OCI-LY1 (cell line): Measurements from ENCODE around the gene TWSG1.

Experiments
- EZH2 ChIP-seq: fragments of 200-600 bp; sonication (generic), shearing (Covaris generic); IDR thresholded peaks from 2 replicates; pipeline ENCODE4 v1.8.0; 2017; ENCODE audit warnings: borderline replicate concordance, mixed run types, mild to moderate bottlenecking, antibody characterized with exemption, low read length, moderate library complexity, mixed read lengths
- TF ChIP-seq, protein P1 (sequence below): fragments of 200-600 bp; sonication (generic), shearing (Covaris generic); IDR thresholded peaks from 2 replicates; pipeline ENCODE4 v1.5.1; 2017; ENCODE audit warnings: mild to moderate bottlenecking, antibody characterized with exemption, low read length, moderate library complexity, mixed read lengths

DNA sequence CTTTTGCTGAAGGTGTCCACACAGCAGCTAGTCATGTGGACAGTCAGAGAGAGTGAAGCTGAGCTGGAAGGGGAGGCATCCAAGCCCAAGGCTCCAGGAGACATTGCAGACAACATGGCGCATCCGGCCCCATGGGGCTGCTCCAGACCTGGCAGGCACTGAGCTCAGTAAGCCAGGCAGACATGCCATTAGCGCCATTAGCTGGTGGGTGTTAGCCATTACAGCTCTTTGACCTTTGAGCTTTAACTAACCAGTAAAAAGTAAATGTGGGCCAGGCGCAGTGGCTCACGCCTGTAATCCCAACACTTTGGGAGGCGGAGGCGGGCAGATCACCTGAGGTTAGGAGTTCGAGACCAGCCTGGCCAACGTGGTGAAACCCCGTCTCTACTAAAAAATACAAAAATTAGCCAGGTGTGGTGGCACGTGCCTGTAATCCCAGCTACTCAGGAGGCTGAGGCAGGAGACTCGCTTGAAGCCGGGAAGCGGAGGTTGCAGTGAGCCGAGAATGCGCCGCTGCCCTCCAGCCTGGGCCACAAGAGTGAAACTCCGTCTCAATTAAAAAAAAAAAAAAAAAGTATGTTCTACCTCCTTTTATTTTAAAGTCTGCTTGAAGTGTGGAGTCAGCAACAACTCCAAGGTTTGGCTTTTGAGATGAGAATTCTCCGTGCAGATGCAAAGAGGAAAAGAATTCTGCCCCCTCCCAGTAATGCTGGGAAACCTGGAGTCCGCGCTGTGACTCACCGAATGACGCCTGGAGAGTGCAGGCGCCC lies 69.4 kb downstream of the TWSG1 start:
- TF ChIP-seq, protein P1, sequence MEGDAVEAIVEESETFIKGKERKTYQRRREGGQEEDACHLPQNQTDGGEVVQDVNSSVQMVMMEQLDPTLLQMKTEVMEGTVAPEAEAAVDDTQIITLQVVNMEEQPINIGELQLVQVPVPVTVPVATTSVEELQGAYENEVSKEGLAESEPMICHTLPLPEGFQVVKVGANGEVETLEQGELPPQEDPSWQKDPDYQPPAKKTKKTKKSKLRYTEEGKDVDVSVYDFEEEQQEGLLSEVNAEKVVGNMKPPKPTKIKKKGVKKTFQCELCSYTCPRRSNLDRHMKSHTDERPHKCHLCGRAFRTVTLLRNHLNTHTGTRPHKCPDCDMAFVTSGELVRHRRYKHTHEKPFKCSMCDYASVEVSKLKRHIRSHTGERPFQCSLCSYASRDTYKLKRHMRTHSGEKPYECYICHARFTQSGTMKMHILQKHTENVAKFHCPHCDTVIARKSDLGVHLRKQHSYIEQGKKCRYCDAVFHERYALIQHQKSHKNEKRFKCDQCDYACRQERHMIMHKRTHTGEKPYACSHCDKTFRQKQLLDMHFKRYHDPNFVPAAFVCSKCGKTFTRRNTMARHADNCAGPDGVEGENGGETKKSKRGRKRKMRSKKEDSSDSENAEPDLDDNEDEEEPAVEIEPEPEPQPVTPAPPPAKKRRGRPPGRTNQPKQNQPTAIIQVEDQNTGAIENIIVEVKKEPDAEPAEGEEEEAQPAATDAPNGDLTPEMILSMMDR = peak; percentile 21; the same call in 1 of the 2 replicates
- no peak for TF ChIP-seq EZH2
